ENCODE results near the gene PITPNC1. TPM values are rescaled to one million over a fixed set of nuclear protein-coding genes. Genes with fewer than 3 reads are reported as not detected.

Gene PITPNC1
- total RNA-seq, 1 donor from 2014 or later: 25.4 TPM

DNA sequence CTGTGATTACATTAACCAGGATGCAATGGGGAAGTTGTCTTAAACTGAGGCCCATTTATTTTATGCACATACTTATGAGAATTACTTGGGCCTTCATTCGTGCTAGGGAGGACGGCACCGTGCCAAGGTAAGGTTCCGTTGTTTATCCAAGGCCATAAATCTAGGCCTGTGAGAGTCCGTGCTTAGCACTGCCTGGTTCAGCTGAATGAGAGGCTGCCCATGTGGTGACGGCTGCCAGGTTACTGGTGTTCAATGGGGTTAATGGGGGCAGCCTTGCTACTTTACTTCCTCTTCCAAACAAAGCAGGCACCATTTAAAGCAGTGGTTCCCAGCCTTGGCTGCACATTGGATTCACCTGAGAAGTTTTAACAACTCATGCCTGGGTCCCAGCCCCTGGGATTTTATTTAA lies 205.6 kb downstream of the PITPNC1 start:
- peak; percentile 35 for ATAC-seq

DNA sequence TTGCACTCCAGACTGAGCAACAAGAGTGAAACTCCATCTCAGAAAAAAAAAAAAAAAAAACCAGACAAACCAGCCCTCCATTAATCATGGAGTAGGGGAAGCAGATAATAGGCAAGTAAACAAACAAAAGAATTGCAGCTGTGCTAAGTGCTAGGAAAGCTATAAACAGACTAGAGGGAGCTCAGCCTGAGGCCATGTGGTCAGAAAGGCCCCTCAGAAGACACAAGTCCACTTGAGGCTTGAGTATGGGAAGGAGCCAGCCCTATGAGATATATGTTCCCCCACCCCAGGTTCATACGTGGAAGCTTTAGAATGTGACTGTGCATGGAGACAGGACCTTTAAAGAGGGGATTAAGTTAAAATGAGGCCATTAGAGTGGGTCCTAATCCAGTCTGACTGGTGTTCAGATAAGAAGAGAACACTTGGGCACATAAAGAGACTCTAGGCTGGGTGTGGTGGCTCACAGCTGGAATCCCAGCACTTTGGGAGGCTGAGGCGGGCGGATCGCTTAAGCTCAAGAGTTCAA lies 208.1 kb downstream of the PITPNC1 start:
- ATAC-seq (peak; percentile 49), DNase-seq (no peak)
- Histone ChIP-seq H3K4me3 (no peak overlapping the region), H3K9me3 (no peaks in the 10 kb centered on the region), H3K4me1 (peaks cover 8% of the 10 kb centered on the region), H3K27me3 (no peaks in the 10 kb centered on the region), H3K36me3 (no peaks in the 10 kb centered on the region), H3K27ac (no peak overlapping the region)
- TF ChIP-seq, protein P1, sequence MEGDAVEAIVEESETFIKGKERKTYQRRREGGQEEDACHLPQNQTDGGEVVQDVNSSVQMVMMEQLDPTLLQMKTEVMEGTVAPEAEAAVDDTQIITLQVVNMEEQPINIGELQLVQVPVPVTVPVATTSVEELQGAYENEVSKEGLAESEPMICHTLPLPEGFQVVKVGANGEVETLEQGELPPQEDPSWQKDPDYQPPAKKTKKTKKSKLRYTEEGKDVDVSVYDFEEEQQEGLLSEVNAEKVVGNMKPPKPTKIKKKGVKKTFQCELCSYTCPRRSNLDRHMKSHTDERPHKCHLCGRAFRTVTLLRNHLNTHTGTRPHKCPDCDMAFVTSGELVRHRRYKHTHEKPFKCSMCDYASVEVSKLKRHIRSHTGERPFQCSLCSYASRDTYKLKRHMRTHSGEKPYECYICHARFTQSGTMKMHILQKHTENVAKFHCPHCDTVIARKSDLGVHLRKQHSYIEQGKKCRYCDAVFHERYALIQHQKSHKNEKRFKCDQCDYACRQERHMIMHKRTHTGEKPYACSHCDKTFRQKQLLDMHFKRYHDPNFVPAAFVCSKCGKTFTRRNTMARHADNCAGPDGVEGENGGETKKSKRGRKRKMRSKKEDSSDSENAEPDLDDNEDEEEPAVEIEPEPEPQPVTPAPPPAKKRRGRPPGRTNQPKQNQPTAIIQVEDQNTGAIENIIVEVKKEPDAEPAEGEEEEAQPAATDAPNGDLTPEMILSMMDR (IDR thresholded peaks at IDR 0.05): no peak
- intact Hi-C loops (cut with DNase I): no loop called here

More for the DNA sequence above, 205.6 kb downstream of the PITPNC1 start:
- Histone ChIP-seq H3K27me3 (no peaks in the 10 kb centered on the region), H3K27ac (no peak overlapping the region), H3K36me3 (peaks cover 5% of the 10 kb centered on the region), H3K4me1 (peaks cover 8% of the 10 kb centered on the region), H3K9me3 (no peaks in the 10 kb centered on the region), H3K4me3 (no peak overlapping the region)
- intact Hi-C loops (cut with DNase I): no loop called here
- no peak for DNase-seq
- TF ChIP-seq, protein P1 (IDR thresholded peaks at IDR 0.05): no peak

DNA sequence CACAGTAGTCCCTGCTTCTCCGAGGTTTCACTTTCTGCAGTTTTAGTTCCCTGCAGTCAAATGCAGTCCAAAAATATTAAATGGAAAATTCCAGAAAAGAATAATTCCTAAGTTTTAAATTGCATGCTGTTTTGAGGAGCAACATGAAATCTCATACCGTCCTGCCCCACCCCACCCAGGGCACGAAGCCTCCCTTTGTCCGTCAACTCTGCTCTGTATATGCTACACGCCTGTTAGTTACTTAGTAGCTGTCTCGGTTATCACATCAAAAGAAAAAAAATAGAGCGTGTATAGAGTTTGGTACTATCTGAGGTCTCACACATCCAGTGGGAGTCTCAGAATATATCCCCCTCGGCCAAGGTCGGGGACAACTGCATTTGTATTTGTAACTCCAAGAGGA lies 211.2 kb downstream of the PITPNC1 start:
- DNase-seq: no peak
- no peaks in the 10 kb centered on the region for H3K4me1 ChIP-seq
- intact Hi-C loops (cut with DNase I): no loop called here
- no peaks in the 10 kb centered on the region for H3K9me3 ChIP-seq
- no peak overlapping the region for H3K27ac ChIP-seq
- no peaks in the 10 kb centered on the region for H3K36me3 ChIP-seq
- TF ChIP-seq, protein P1 (IDR thresholded peaks at IDR 0.05): no peak
- ATAC-seq: no peak
- no peak overlapping the region for H3K4me3 ChIP-seq
- H3K27me3 ChIP-seq: no peaks in the 10 kb centered on the region

DNA sequence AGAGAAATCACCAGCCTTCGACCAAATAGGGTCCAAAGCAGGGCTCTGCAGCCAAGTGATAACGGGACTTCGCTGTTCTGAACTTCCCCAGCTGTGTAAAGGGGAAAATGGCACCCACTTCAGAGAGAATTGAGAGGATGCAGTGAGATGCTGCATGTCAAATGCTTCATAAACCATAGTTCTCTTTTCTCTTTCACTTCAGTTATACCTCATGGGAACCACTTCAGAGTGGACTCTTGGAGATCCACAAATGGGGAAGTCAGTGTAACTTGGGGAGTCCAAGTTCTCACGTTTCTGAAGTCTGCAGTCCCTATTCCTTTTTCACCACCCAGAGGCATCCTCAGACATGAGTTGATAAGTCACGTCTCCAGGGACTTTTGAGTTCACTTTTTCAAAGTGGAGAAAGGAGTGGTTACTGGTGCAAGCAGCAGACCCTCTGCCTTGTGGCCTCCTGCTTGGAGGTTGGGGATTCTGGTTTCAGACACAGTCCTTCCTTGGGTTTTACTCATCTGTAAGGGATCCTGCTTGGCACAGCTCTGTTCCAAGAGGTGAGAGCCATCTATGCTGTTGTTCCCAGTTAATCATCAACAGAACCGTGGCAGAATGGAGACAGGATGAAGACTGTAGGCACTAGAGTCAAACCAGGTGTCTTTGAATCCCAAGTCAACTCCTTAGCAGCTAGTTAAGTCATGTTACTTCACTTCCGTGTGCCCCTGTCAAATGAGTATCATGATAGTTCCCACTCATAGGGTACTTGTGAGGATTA lies 217.2 kb downstream of the PITPNC1 start:
- TF ChIP-seq, protein P1 (IDR thresholded peaks at IDR 0.05): no peak
- intact Hi-C loops (cut with DNase I): no loop called here

DNA sequence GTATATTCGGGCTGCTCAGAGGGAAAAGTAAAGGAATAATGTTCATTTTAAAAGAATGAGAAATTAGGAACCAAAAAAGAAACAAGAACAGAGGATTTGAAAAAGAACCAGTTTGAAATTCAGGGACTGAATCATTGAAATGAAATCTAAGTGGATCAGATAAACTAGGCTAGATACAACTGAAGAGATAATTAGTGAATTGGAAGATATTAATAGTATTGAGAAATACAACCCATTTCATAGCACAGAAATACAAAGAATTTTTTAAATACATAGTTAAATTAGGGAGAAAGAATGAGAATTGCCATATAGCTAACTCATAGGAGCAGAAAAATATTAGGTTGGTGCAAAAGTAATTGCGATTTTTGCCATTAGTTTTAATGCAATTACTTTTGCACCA lies 223.3 kb downstream of the PITPNC1 start:
- ATAC-seq: no peak
- no peaks in the 10 kb centered on the region for H3K36me3 ChIP-seq
- TF ChIP-seq, protein P1 (IDR thresholded peaks at IDR 0.05): no peak
- H3K4me3 ChIP-seq: no peak overlapping the region
- H3K4me1 ChIP-seq: no peaks in the 10 kb centered on the region
- no peak overlapping the region for H3K27ac ChIP-seq
- no peaks in the 10 kb centered on the region for H3K27me3 ChIP-seq
- no peak for DNase-seq
- no peaks in the 10 kb centered on the region for H3K9me3 ChIP-seq
- intact Hi-C loops (cut with DNase I): no loop called here

More for the DNA sequence above, 217.2 kb downstream of the PITPNC1 start:
- Histone ChIP-seq H3K27ac (no peak overlapping the region), H3K9me3 (no peaks in the 10 kb centered on the region), H3K4me1 (no peaks in the 10 kb centered on the region), H3K27me3 (no peaks in the 10 kb centered on the region), H3K36me3 (no peaks in the 10 kb centered on the region), H3K4me3 (no peak overlapping the region)
- peak; percentile 27 for ATAC-seq
- DNase-seq: no peak

Measured in upper lobe of right lung (tissue), 1 donor.